TTC549 (cell line): Measurements from ENCODE around the gene ARID2.

Source experiments
- FAIRE-seq: peaks from 2 replicates; lab custom pipeline; 2012; peaks lifted over from hg19 to GRCh38; lab: Jason Lieb, UNC

The ARID2 gene

DNA sequence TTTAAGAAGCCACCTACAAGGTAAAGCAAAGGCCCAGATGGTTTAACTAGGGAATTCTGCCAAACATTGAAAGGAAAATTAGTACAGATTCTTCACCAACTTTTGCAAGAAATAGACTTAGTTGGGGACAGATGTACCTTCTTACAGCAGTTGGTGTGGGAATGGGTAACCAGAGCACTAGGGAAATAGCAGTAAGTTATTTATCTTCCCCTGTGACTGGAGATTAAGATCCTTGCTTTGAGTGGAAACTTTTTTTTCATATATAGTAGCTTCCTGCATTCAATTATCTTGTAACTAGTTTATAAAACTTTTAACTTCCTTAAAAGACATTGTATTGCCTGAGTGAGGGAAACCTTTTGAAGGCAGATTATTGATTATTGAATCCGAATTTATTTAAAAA, 44.2 kb downstream of the ARID2 start:
- no peak for FAIRE-seq

DNA sequence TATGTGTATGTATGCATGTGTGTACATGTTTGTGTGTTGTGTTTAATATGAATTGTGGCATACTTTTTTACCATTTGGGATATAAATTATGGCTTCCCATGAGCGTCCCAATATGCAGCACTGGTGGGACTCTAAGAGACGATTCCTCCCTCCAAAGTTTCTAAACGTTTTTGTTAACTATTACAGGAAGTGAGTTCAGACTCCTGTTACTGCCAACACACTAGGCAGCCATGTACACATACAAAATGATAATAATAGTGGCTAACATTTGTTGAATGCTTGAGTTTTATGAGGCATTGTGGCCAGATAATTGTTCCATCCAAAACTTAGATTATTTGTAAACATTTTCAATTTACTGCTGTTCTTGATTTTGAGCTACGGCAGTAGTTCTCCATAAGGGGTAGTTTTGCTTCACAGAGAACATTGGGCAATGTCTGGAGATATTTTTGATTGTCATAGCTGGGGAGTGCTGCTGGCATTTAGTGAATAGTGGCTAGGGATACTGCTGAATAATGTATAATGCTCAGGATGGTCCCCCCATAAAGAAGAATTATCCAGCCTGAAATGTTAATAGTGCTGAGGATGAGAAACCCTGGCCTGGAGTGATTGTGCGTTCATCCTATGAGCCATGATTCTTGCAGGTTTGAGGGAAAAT, 45.1 kb downstream of the ARID2 start:
- no peak for FAIRE-seq

DNA sequence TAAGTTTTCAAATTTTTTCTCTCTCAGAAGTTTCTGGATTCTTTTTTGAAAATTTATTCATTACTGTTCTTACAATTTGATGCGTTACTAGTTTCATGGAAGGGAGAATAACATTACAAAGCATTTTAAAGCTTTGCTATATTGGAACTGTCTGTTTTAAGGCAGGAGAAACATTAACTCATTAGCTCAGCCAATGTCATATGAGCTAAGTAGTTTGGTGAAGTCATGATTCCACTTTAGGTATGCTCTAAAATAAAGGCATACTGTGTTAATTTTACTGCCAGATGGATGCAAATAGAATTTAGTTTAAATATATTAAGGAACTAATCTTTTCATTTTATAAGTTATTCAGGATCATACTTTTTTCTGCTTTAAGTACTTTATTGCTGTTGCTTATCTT, 46.0 kb downstream of the ARID2 start:
- no peak for FAIRE-seq

DNA sequence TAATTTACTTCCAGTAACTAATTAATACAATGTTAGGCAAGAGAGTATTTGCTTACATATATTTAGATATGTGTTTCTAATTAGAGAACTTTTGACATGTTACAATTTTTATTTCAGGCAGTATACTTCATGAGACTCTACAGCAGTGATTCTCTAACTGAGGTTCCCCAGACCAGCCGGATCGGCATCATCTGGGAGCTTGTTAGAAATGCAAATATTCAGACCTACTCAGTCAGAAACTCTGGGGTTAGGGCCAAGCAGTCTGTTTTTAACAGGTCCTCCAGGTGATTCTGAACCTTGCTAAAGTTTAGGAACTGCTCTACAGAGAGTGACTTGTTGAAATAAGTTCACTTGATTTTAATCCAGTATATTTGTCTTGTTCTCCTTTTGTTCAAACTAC, 46.5 kb downstream of the ARID2 start:
- no peak for FAIRE-seq

DNA sequence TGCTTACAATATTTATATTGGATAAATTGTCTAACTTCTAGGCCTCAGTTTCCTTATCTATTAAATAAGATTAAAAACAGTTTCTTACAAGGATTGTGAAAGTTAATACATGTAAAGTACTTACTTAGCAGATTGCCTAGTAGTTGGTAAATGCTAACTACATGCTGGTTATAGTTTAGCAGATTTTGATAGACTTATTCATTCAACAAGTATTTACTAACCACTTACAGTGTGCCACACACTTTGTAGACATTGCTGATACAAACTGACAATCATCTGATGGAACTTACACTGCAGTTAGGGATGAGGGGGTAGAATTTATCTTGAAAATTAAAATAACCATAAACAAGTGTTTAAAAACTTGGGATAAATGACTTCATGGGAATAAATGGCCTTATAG, 50.4 kb downstream of the ARID2 start:
- FAIRE-seq: no peak

DNA sequence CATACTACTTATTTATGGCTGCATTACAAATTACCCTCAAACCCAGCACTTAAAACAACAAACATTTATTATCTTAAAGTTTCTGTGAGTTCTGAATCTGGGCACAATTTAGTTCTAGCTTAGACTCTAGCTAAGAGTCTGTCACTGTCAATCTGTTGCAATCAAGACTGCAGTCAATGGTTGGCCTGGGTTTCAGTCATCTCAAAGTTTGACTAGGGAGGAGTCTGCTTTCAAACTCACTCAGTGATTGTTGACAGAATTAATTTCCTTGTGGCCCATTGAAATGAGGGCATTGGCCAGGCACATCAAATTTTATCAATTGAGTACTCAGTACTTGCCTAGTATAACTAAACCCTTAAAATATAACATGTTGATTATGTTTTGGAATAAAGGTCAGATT, 51.6 kb downstream of the ARID2 start:
- FAIRE-seq: no peak

DNA sequence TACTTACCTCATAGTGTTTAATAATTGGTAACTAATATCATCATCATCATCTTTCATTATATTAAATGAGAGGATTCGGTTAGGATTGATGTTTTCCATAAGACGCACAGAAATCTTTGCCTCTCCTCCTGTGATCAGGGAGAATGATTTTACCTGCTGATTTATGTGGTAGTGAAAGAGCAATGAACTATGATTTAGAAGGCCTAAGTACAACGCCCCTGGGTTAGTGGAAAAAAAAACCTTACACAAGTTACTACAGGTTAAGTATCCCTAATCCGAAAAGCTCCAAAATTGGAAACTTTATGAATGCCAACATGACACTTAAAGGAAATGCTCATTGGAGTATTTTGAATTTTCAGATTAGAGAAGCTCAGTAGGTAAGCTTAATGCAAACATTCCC, 55.8 kb downstream of the ARID2 start:
- FAIRE-seq: no peak

DNA sequence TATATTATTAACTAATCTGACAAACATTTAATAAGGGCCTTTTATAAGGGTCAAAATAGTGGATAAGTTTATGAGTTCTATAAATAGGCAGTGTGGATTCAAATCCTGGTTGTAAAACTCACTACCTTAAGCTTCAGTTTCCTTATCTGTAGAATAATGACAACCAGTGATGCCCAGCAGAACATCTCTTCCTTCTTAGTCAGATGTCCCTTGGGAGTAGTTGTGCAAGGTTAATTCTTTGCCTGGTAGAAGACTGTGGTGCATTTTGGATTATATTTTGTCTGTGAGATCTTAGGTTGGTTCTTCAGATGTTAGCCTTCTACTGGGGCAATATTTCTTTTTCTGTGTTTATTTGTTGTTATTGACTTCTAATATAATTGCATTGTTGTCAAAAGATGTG, 59.5 kb downstream of the ARID2 start:
- no peak for FAIRE-seq

DNA sequence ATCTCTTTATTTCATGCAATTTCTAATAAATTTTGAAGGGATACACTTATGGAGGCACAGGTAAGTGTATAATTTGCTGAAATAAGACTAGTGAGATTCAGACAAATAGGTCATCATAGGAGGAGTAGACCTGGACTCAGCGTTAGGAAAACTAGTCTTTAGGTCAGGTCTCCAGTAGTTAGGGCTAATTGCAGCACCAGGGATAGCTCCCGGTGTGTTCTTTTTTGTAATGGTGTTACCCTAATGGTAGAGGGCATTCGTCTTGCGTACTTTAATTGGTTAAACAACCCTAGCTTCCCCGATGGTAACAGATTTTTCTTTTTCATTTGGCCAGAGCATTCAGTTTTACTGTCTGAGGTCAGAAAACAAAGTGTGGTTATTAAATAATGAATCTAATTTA, 64.9 kb downstream of the ARID2 start:
- FAIRE-seq: no peak

DNA sequence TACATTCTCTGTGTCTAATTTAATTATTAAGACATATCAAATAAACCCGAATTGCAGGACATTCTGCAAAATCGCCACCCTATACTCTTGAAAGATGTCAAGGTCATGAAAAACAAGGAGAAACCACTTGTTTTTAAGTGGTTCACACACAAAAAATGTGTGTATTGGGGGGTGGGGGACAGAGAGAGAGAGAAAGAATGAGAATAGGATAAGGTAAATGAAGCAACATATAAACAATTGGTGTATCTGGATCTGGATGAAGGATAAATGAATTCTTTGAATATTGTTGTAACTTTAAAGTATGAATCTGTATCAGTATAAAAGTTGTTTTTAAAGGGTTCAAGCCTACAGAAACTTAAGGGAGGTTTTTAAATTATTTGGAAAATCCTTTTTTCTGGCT, 72.1 kb downstream of the ARID2 start:
- FAIRE-seq: no peak

DNA sequence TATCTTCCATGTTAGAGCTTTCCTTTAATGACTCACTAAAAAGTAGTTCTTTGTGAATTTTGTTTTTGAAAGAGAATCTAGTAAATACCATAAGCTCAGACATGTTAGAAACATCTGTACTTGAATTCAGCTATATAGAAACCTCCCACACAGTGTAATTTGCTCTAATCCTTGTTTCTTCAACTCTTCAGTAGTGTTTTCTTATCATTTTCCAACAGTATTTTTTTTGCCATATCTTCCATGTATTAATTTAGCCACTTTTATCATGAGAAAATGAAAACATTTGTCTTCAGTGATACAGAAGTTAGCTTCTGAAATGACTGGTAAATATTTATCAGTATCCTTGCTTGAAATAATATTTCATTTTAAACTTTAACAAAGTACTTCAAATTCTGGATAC, 73.6 kb downstream of the ARID2 start:
- no peak for FAIRE-seq

DNA sequence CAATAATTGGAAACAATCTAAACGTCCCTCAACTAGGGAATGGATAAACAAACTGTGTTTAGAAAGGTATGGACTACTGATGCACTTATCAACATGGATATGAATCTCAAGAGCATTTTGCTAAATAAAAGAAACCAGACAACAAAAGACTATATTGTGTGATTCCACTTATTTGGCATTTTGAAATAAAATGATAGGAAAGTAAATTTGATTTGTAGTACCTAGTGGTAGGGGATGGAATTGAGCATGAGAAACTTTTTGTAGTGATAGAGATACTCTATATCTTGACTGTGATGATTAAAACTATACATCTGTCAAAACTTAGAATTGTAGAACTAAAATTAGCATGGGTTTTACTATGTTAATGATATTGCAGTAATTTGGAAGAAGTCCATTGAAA, 87.1 kb downstream of the ARID2 start:
- FAIRE-seq: no peak

DNA sequence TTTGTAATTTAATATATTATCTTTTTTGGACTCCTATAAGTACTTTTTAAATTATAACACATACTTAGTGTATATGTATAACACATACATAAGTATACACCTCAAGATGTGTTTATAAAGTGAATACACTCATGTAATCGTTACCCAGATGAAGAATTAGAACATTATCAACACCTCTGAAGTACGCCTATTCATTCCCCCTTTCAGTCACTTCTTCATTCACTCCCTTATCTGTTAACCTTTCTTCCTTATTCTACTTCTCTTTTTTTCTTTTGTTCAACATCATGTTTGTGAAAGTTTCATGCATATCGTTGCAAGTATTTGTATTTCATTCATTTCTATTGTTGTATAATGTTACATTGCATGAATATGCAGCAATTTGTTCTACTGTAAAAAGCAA, 98.5 kb downstream of the ARID2 start:
- no peak for FAIRE-seq

DNA sequence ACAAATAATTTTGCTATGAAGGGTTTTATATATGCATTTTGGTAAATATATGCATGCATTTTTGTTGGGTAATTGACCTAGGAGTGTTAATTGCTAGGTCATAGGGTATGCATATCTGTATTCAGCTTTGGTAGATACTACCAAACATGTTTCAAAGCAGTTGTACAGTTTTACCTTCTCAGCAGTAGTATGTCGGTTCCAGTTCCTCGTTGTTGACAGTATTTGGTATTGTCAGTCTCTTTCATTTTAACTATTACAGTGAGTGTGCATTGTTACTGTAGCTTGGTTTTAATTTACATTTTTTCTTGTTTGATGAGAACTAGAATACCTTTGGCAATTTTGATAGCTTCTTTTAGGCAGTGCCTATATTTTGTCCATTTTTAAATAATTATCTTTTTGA, 98.9 kb downstream of the ARID2 start:
- FAIRE-seq: no peak

DNA sequence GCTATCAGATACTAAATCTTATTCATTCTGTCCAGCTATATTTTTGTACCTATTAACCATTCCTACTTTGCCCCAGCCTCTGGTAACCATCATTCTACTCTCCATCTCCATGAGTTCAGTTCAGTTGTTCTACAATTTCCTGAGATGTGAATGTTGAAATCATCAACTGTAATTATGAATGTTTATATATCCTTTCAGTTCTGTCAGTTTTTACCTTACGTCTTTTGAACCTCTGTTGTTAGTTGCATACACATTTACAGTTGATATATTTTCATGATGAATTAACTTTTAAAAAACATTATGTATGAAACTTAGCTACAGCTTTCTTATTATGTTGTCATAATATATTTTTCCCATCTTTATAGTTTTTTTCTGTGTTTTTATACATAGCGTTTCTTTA, 102.1 kb downstream of the ARID2 start:
- no peak for FAIRE-seq

DNA sequence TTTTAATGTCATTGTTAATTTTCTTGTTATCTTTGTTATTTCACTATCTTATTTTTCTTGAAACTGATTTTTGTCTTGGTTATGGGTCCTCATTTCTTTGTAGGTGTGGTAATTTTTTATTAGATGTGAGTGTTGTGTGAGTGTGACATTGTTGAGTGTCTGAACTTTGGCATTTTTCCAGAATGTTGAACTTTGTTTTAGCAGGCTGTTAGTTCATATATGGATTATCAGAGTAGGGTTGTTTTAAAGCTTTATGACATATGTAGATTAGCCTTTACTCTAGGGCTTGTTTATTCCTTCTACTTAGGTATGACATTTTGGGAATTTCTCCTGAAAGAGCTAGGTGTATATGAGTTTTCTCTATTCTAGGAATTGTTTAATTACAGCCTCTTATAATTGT, 103.9 kb downstream of the ARID2 start:
- FAIRE-seq: no peak

DNA sequence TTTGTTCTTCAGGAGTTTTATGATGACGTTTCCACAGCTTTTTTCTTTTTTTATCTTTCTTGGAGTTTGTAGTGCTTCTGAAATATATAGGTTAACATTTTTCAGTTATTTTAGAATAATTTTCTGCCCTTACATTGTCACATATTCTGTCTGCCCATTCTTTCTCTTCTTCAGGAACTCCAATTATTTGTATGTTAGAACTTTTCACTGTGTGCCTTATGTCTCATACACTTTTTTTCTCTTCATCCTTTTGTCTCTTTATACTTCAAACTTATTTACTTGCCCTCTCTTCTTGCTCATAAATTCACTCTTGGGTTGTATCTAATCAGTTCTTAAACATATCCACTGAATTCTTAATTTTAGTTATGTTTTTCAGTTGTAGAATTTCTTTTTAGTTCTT, 105.3 kb downstream of the ARID2 start:
- FAIRE-seq: no peak

DNA sequence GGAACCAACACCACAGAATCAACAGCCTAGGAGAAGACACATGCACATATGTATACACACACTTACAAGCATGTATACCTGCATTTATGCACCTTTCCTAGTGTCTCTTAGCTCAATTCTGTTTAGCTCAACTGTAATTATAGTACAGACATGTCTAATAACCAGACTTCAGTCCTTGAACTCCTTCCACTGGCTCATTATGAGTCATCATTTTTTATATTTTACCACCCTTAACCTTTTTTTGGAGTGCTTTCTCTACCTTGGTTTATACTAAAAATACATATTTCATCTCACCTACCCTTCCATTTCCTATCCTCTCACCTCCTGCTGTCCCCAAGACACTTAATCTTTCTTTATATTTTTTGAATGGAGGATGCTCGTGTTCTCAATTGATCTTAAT, 110.4 kb downstream of the ARID2 start:
- FAIRE-seq: no peak

DNA sequence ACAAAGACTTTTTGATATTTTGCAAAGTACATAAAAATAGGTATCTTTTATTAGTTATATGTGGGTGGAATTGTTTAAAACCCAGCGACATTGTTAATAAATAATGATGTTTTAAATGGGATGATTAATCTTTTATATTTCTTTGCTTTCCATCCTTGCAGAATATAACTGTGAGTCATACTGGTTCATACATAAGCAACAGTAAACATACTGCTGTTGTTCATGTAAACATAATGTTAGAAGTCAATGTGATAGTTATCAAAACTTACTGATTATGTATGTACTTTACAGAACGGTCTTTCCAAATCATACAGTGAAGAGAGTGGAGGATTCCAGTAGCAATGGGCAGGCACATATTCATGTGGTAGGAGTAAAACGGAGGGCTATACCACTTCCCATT, 119.8 kb downstream of the ARID2 start:
- FAIRE-seq: no peak

DNA sequence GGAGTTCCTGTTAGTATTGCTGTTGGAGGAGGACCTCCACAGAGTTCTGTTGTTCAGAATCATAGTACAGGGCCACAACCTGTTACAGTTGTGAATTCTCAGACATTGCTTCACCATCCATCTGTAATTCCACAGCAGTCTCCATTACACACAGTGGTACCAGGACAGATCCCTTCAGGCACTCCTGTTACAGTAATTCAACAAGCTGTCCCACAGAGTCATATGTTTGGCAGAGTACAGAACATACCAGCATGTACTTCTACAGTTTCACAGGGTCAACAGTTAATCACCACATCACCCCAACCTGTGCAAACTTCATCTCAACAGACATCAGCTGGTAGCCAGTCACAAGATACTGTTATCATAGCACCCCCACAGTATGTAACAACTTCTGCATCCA, 120.8 kb downstream of the ARID2 start:
- no peak for FAIRE-seq

DNA sequence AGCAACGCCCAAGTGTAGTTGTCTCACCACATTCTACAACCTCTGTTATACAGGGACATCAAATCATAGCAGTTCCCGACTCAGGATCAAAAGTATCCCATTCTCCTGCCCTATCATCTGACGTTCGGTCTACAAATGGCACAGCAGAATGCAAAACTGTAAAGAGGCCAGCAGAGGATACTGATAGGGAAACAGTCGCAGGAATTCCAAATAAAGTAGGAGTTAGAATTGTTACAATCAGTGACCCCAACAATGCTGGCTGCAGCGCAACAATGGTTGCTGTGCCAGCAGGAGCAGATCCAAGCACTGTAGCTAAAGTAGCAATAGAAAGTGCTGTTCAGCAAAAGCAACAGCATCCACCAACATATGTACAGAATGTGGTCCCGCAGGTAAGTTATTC, 123.0 kb downstream of the ARID2 start:
- FAIRE-seq: no peak

DNA sequence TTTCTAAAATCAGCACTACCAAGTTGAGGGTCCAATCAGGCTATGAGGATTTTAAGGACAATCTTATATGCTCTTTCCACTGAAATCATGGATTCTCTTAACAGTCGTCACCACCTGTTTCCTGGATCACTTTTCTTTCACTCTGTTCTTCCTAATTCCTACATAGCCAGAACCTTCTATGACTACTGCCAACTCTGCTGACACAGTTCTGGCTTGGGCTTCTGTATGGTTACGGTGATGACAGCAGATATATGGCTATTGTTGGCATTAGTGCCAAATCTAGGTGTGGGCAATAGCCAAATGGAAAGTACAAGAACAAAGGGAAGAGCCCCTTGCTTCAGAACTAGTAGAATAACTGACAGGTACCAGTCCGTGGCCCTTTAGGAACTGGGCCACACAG, 124.0 kb downstream of the ARID2 start:
- FAIRE-seq: no peak

DNA sequence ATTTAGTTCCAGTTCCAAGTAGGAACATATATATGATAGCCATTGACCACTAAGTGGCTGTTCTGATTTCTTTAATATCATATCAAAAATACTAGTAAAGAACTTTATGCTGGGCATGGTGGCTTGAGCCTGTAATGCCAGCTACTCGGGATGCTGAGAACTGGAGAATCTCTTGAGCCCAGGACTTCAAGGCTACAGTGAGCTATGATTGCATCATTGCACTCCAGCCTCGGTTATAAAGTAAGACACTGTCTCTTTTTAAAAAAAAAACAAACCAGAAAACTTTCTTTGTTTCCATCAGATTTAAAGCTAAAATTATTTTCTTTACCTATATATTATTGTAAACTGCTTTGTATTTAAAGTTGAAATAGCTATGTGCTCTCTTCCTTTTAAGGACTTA, 133.8 kb downstream of the ARID2 start:
- no peak for FAIRE-seq

DNA sequence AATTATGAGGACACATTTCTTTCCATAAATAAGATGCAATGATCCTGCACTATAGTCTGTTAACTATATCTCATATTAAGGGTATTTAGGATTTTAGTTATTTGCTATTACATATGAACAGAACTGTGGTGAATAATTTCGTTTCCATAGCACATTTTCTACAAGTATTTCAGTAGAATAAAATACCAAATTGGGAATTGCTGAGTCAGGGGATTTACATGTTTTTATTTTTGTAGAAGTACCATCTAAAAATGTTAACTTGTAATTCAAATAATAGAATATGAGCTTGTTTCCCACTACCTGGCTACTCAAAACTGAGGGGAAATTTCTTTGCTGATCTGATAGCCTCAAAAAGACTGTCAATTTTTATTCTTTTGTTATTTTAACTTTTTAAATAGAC, 136.8 kb downstream of the ARID2 start:
- no peak for FAIRE-seq

DNA sequence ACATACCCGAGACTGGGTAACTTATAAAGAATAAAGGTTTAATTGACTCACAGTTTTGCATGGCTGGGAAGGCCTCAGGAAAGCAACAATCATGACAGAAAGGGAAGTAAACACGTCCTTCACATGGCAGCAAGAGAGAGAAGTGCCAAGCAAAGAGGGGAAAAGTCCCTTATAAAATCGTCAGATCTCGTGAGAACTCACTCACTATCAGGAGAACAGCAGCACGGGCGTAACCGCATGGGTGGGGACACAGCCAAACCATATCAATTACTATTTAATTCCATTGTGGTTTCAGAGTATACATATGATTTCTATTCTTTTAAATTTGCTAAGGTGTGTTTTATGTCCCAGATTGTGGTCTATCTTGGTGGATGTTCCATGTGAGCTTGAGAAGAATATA, 142.9 kb downstream of the ARID2 start:
- FAIRE-seq: no peak
